Spleen (tissue), 7 donors: ENCODE measurements around the gene KLK3.

ENCODE experiments used
- CTCF ChIP-seq, 11 experiments: fragments of 200-600 bp in 7 of 11; fragments of 450-650 bp in 4 of 11; sonication (generic) in 4 of 11; IDR thresholded peaks in 8 of 11; conservative IDR thresholded peaks in 3 of 11; 1 replicate in 7 of 11; 2 replicates in 4 of 11; pipeline versions ENCODE4 v1.4.0 to v1.8.0; 2016 to 2021; ENCODE audit warnings: antibody characterized with exemption in 11 of 11, inconsistent platforms in 4 of 11, mild to moderate bottlenecking in 1 of 11
- POLR2AphosphoS5 ChIP-seq, 3 donors: sonication (generic); formaldehyde crosslinking; IDR thresholded peaks; one replicate each; pipeline ENCODE4 v1.5.1; 2017; ENCODE audit warnings: antibody characterized with exemption in 3 of 3
- donor health status: DM: no; HTN: no; CAD: no; lungs with moderate emphysema.
- donor health status: DM: no; HTN: no; CAD: no.
- donor health status: DM: no; HTN: no; CAD: no.

GRCh38 chr19:50843205-50843604, 11.5 kb upstream of the KLK3 start:
- TF ChIP-seq POLR2AphosphoS5 (IDR thresholded peaks at IDR 0.05) (no peak), CTCF (IDR thresholded peaks at IDR 0.05 in 8 of 11, conservative IDR thresholded peaks at IDR 0.05 in 3 of 11) (no peak)
